Tibial nerve (tissue), 4 donors: ENCODE data around the gene METRNL. TPM values are rescaled to one million over a fixed set of nuclear protein-coding genes. Genes with fewer than 3 reads are reported as not detected.

Source experiments
- DNase-seq, 2 donors: peaks; one replicate each; pipeline ENCODE4 v3.0.0-alpha.2; 2019; ENCODE audit warnings: low spot score in 2 of 2
- H3K27ac ChIP-seq, 4 donors: fragments of 200-600 bp; sonication (generic) in 3 of 4; one replicate each; pipeline ENCODE4 v1.5.1; 2017 to 2019; ENCODE audit warnings: mild to moderate bottlenecking in 1 of 4
- H3K27me3 ChIP-seq, 2 donors: fragments of 200-600 bp; sonication (generic) in 1 of 2; one replicate each; pipeline versions ENCODE4 v1.5.1 to v1.6.0; 2017 to 2019
- H3K36me3 ChIP-seq, 3 donors: fragments of 200-600 bp; sonication (generic); one replicate each; pipeline ENCODE4 v1.5.1; 2018 to 2019
- H3K4me1 ChIP-seq, 4 donors: fragments of 200-600 bp; sonication (generic) in 3 of 4; one replicate each; pipeline ENCODE4 v1.5.1; 2017 to 2019
- H3K4me3 ChIP-seq, 4 donors: fragments of 200-600 bp; sonication (generic) in 3 of 4; one replicate each; pipeline ENCODE4 v1.5.1; 2017 to 2019; ENCODE audit warnings: mild to moderate bottlenecking in 1 of 4, moderate library complexity in 1 of 4
- H3K9me3 ChIP-seq, 4 donors: fragments of 200-600 bp; sonication (generic) in 3 of 4; one replicate each; pipeline ENCODE4 v1.5.1; 2017 to 2019
- CTCF ChIP-seq, 5 experiments: fragments of 200-600 bp in 3 of 5; fragments of 450-650 bp in 2 of 5; sonication (generic) in 3 of 5; IDR thresholded peaks; one replicate each; pipeline ENCODE4 v1.5.1; 2016 to 2019; ENCODE audit warnings: antibody characterized with exemption in 5 of 5, mild to moderate bottlenecking in 3 of 5, moderate library complexity in 2 of 5
- EP300 ChIP-seq, 2 donors: sonication (generic); formaldehyde crosslinking; IDR thresholded peaks; one replicate each; pipeline ENCODE4 v1.6.1; 2017; ENCODE audit warnings: antibody characterized with exemption in 2 of 2, mild to moderate bottlenecking in 1 of 2
- POLR2A ChIP-seq, 2 donors: fragments of 450-650 bp; IDR thresholded peaks; one replicate each; pipeline ENCODE4 v1.6.1; 2017; ENCODE audit warnings: antibody characterized with exemption in 2 of 2, mild to moderate bottlenecking in 2 of 2, moderate library complexity in 2 of 2
- WGBS, 2 donors: methylation state at CpG; one replicate each; pipeline ENCODE4 v1.1.5; 2018; 5-methylcytosine and 5-hydroxymethylcytosine counted together
- total RNA-seq, 4 donors: library from RNA; depleted of rRNA; stranded (reverse); fragments of >200 nt; gene quantifications; one replicate each; pipeline ENCODE4 v1.1.0, GENCODE V29; 2016

The METRNL gene
- total RNA-seq, 4 donors from 2014 or later, result 112 to 162 (median 147) TPM

- Histone ChIP-seq H3K27me3 (no peaks in the 10 kb centered on the region), H3K4me3 (peak overlapping the region in 3 of 4 donors; percentile 11 to 96 (median 79)), H3K4me1 (peaks cover 0 to 77% (median 63%) of the 10 kb centered on the region in 4 donors), H3K36me3 (peaks cover 0 to 30% (median 0%) of the 10 kb centered on the region in 3 donors), H3K9me3 (no peaks in the 10 kb centered on the region), H3K27ac (peak overlapping the region; percentile 91 to 97 (median 95))
- 77 to 91% methylated on average over 8 of the region's 8 CpGs for WGBS, 2 donors
- TF ChIP-seq CTCF (IDR thresholded peaks at IDR 0.05) (no peak), POLR2A (IDR thresholded peaks at IDR 0.05) (no peak), EP300 (IDR thresholded peaks at IDR 0.05) (no peak)
- DNase-seq, result no peak
These were observed 3.0 kb downstream of the METRNL start for GRCh38 chr17:83082424-83082823.

GRCh38 chr17:83082909-83083367 is 3.5 kb downstream of the METRNL start:
- Histone ChIP-seq H3K27me3 (no peaks in the 10 kb centered on the region), H3K4me3 (peak overlapping the region in 2 of 4 donors; percentile 11 to 96), H3K27ac (peak overlapping the region; percentile 44 to 97 (median 95)), H3K36me3 (peaks cover 0 to 35% (median 0%) of the 10 kb centered on the region in 3 donors), H3K4me1 (peaks cover 0 to 78% (median 66%) of the 10 kb centered on the region in 4 donors), H3K9me3 (no peaks in the 10 kb centered on the region)
- WGBS, 2 donors, result 63 to 64% methylated on average over 20 of the region's 20 CpGs
- no peak for DNase-seq
- TF ChIP-seq POLR2A (IDR thresholded peaks at IDR 0.05), result no peak
- TF ChIP-seq CTCF (IDR thresholded peaks at IDR 0.05), result no peak
- TF ChIP-seq EP300 (IDR thresholded peaks at IDR 0.05), result no peak

GRCh38 chr17:83083368-83084201 is 4.2 kb downstream of the METRNL start:
- no peak for DNase-seq
- peak overlapping the region in 1 of 4 donors; percentile 96 for H3K4me3 ChIP-seq
- peaks cover 0 to 42% (median 0%) of the 10 kb centered on the region in 3 donors for H3K36me3 ChIP-seq
- WGBS, 2 donors, result 23 to 24% methylated on average over 24 to 25 of the region's 25 CpGs
- TF ChIP-seq EP300 (IDR thresholded peaks at IDR 0.05) (peak in 1 of 2 donors; percentile 70), CTCF (IDR thresholded peaks at IDR 0.05) (no peak), POLR2A (IDR thresholded peaks at IDR 0.05) (no peak)
- H3K27me3 ChIP-seq, result no peaks in the 10 kb centered on the region
- H3K4me1 ChIP-seq, result peaks cover 0 to 78% (median 67%) of the 10 kb centered on the region in 4 donors
- H3K27ac ChIP-seq, result peak overlapping the region; percentile 44 to 97 (median 95)
- no peaks in the 10 kb centered on the region for H3K9me3 ChIP-seq

DNA sequence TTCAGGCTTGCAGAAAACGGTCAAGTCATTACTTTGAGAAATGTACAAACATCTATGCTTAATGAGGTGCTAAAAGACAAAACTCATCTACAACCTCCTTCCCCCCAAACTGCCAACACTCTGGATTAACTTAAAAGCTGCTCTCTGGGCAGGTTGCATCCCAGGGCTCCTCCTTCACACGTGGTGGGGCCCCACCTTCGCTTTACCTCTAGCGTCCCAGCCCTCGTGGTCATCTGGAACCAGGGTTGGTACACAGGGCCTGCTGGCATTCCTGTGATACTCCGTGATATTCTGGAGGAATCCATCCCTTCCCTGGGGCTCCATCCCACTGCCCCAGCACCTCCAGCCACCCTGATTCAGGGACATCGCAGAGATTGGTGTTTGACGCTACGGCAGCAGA is 4.8 kb downstream of the METRNL start:
- Histone ChIP-seq H3K4me1 (peaks cover 0 to 80% (median 68%) of the 10 kb centered on the region in 4 donors), H3K36me3 (peaks cover 0 to 48% (median 0%) of the 10 kb centered on the region in 3 donors), H3K4me3 (peak overlapping the region in 1 of 4 donors; percentile 7), H3K27ac (peak overlapping the region; percentile 44 to 97 (median 95)), H3K9me3 (no peaks in the 10 kb centered on the region), H3K27me3 (no peaks in the 10 kb centered on the region)
- WGBS, 2 donors, result 64 to 72% methylated on average over 9 of the region's 9 CpGs
- TF ChIP-seq POLR2A (IDR thresholded peaks at IDR 0.05), result no peak
- TF ChIP-seq CTCF (IDR thresholded peaks at IDR 0.05), result no peak
- no peak for TF ChIP-seq EP300 (IDR thresholded peaks at IDR 0.05)
- no peak for DNase-seq

DNA sequence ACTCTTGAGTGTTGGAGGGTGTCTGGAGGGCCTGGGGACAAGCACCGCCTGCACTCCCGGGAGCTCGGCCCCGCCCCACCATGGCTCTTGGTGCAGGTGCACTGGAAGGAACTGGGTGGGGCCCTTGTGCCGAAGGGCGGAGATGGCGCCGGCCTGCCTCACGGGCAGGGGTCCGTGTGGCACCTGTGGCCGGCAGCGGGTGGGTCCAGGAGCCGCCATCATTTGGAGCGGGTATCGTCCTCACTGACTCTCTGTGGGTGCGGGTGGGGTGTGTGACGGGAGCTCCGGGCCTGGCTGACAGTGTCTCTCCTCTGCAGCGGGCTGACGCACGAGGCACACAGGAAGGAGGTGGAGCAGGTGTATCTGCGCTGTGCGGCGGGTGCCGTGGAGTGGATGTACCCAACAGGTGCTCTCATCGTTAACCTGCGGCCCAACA is 5.2 kb downstream of the METRNL start:
- Histone ChIP-seq H3K27me3 (no peaks in the 10 kb centered on the region), H3K27ac (peak overlapping the region; percentile 44 to 97 (median 95)), H3K36me3 (peaks cover 0 to 52% (median 0%) of the 10 kb centered on the region in 3 donors), H3K4me1 (peaks cover 0 to 84% (median 70%) of the 10 kb centered on the region in 4 donors), H3K9me3 (no peaks in the 10 kb centered on the region), H3K4me3 (peak overlapping the region in 1 of 4 donors; percentile 7)
- TF ChIP-seq EP300 (IDR thresholded peaks at IDR 0.05), result no peak
- no peak for TF ChIP-seq CTCF (IDR thresholded peaks at IDR 0.05)
- no peak for TF ChIP-seq POLR2A (IDR thresholded peaks at IDR 0.05)
- WGBS, 2 donors, result 81 to 94% methylated on average over 17 to 27 of the region's 27 CpGs
- DNase-seq, result no peak
